Mononuclear cell (primary cell): ENCODE data around the gene GMEB1. TPM values are rescaled to one million over a fixed set of nuclear protein-coding genes. Genes with fewer than 3 reads are reported as not detected.
"Not testable (repeated sequence)": the region's sequence is repeated elsewhere in the genome, so short reads cannot be mapped to it uniquely, and the experiment has no call there.

ENCODE experiments used
- H3K27me3 ChIP-seq: 2 replicates; pipeline ENCODE4 v1.6.0; 2011; ENCODE audit warnings: low read length, control low read depth; ENCODE audit not compliant: insufficient read depth
- H3K4me1 ChIP-seq: 2 replicates; pipeline ENCODE4 v1.5.1; 2011; ENCODE audit warnings: mild to moderate bottlenecking, low read length, control low read depth; ENCODE audit not compliant: insufficient read depth
- H3K4me3 ChIP-seq: 2 replicates; pipeline ENCODE4 v1.5.1; 2011; ENCODE audit warnings: mild to moderate bottlenecking, low read length, moderate library complexity
- H3K9me3 ChIP-seq: 2 replicates; pipeline ENCODE4 v1.5.1; 2011; ENCODE audit warnings: low read depth, mild to moderate bottlenecking, control low read depth, low read length
- total RNA-seq: library from RNA; depleted of rRNA; stranded (reverse); fragments of >200 nt; gene quantifications from one replicate; pipeline ENCODE4 v1.2.3, GENCODE V29; 2012

GMEB1 gene
- 15.0 TPM for total RNA-seq

GRCh38 chr1:28668191-28668955, at the start of gene GMEB1:
Gene GMEB1, plus strand, starts transcription at chr1:28668784. Its CDS starts 14,829 bp downstream, at chr1:28683613.
- H3K4me1 ChIP-seq, result peaks cover 23% of the 10 kb centered on the region
- H3K9me3 ChIP-seq, result no peaks in the 10 kb centered on the region
- no peaks in the 10 kb centered on the region for H3K27me3 ChIP-seq
- peak within 1 kb of the TSS; percentile 99 for H3K4me3 ChIP-seq

- H3K9me3 ChIP-seq, result no peaks in the 10 kb centered on the region
- no peaks in the 10 kb centered on the region for H3K4me1 ChIP-seq
These were observed 36.9 kb upstream of the GMEB1 start for GRCh38 chr1:28631713-28632112.

GRCh38 chr1:28632560-28632959, 36.0 kb upstream of the GMEB1 start:
- Histone ChIP-seq H3K27me3 (no peaks in the 10 kb centered on the region), H3K9me3 (no peaks in the 10 kb centered on the region), H3K4me3 (no peak overlapping the region), H3K4me1 (no peaks in the 10 kb centered on the region)

More at GRCh38 chr1:28631713-28632112, 36.9 kb upstream of the GMEB1 start:
- Histone ChIP-seq H3K4me3 (no peak overlapping the region), H3K27me3 (no peaks in the 10 kb centered on the region)

- Histone ChIP-seq H3K4me3 (no peak overlapping the region), H3K9me3 (no peaks in the 10 kb centered on the region), H3K27me3 (no peaks in the 10 kb centered on the region), H3K4me1 (peaks cover 31% of the 10 kb centered on the region)
These were observed 27.8 kb upstream of the GMEB1 start for GRCh38 chr1:28640766-28641165.

GRCh38 chr1:28642056-28642846, 26.3 kb upstream of the GMEB1 start:
- Histone ChIP-seq H3K4me3 (peak overlapping the region; percentile 58), H3K27me3 (no peaks in the 10 kb centered on the region), H3K9me3 (no peaks in the 10 kb centered on the region)

GRCh38 chr1:28642847-28643635, 25.5 kb upstream of the GMEB1 start, which contains the start of gene TAF12:
Gene TAF12, minus strand, starts transcription at chr1:28643067. Its CDS starts 20,986 bp downstream, at chr1:28622081.
- Histone ChIP-seq H3K9me3 (no peaks in the 10 kb centered on the region), H3K27me3 (no peaks in the 10 kb centered on the region), H3K4me1 (peaks cover 42% of the 10 kb centered on the region), H3K4me3 (peak within 1 kb of the TSS; percentile 58)

More at GRCh38 chr1:28642056-28642846, 26.3 kb upstream of the GMEB1 start:
- peaks cover 35% of the 10 kb centered on the region for H3K4me1 ChIP-seq

- H3K4me1 ChIP-seq, result peaks cover 50% of the 10 kb centered on the region
- no peaks in the 10 kb centered on the region for H3K27me3 ChIP-seq
- H3K9me3 ChIP-seq, result no peaks in the 10 kb centered on the region
- no peak overlapping the region for H3K4me3 ChIP-seq
These were observed 24.1 kb upstream of the GMEB1 start for GRCh38 chr1:28644494-28644893.

GRCh38 chr1:28645406-28645805, 23.2 kb upstream of the GMEB1 start:
- H3K4me3 ChIP-seq, H3K27me3 ChIP-seq, H3K9me3 ChIP-seq: not testable (repeated sequence)
- peaks cover 52% of the 10 kb centered on the region for H3K4me1 ChIP-seq

- no peak overlapping the region for H3K4me3 ChIP-seq
- no peaks in the 10 kb centered on the region for H3K27me3 ChIP-seq
- peaks cover 46% of the 10 kb centered on the region for H3K4me1 ChIP-seq
- H3K9me3 ChIP-seq, result no peaks in the 10 kb centered on the region
These were observed 22.5 kb upstream of the GMEB1 start for GRCh38 chr1:28646040-28646439.

GRCh38 chr1:28648008-28648473, 20.5 kb upstream of the GMEB1 start:
- Histone ChIP-seq H3K9me3 (no peaks in the 10 kb centered on the region), H3K27me3 (no peaks in the 10 kb centered on the region), H3K4me1 (peaks cover 40% of the 10 kb centered on the region), H3K4me3 (peak overlapping the region; percentile 16)

- no peaks in the 10 kb centered on the region for H3K9me3 ChIP-seq
- no peaks in the 10 kb centered on the region for H3K27me3 ChIP-seq
- peaks cover 40% of the 10 kb centered on the region for H3K4me1 ChIP-seq
- H3K4me3 ChIP-seq, result peak within 1 kb of the TSS; percentile 28
These were observed 19.9 kb upstream of the GMEB1 start, which contains the start of gene RNU11 for GRCh38 chr1:28648474-28649198. Gene RNU11, plus strand, starts transcription at chr1:28648600.

GRCh38 chr1:28653063-28653462, 15.5 kb upstream of the GMEB1 start:
- H3K4me3 ChIP-seq, H3K27me3 ChIP-seq, H3K9me3 ChIP-seq: not testable (repeated sequence)
- peaks cover 18% of the 10 kb centered on the region for H3K4me1 ChIP-seq

- H3K9me3 ChIP-seq, H3K4me3 ChIP-seq, H3K27me3 ChIP-seq: not testable (repeated sequence)
- peaks cover 16% of the 10 kb centered on the region for H3K4me1 ChIP-seq
These were observed 14.7 kb upstream of the GMEB1 start for GRCh38 chr1:28653870-28654269.
